H9 (cell line): ENCODE results near the gene DNTT. TPM values are rescaled to one million over a fixed set of nuclear protein-coding genes. Genes with fewer than 3 reads are reported as not detected.

Experiments
- DNase-seq: peaks from one replicate; pipeline ENCODE4 v3.0.0-alpha.2; 2017
- H2AFZ ChIP-seq: one replicate; pipeline ENCODE4 v1.6.1; 2013; ENCODE audit warnings: mild to moderate bottlenecking, low read length, control low read depth, moderate library complexity
- H2AK5ac ChIP-seq: 2 replicates; pipeline ENCODE4 v1.6.1; 2013; ENCODE audit warnings: low read length, control low read depth, mixed read lengths; ENCODE audit not compliant: insufficient read length
- H2BK120ac ChIP-seq: one replicate; pipeline ENCODE4 v1.6.1; 2013; ENCODE audit warnings: low read depth, mild to moderate bottlenecking, low read length, control low read depth, inconsistent platforms; ENCODE audit not compliant: poor library complexity, severe bottlenecking
- H2BK12ac ChIP-seq: 2 replicates; pipeline ENCODE4 v1.6.1; 2013; ENCODE audit warnings: low read length, control low read depth, mixed read lengths, low read depth; ENCODE audit not compliant: insufficient read length
- H2BK15ac ChIP-seq: 2 replicates; pipeline ENCODE4 v1.6.1; 2013; ENCODE audit warnings: low read depth, low read length, control low read depth
- H2BK20ac ChIP-seq: one replicate; pipeline ENCODE4 v1.6.1; 2013; ENCODE audit warnings: low read depth, mild to moderate bottlenecking, low read length, control low read depth, inconsistent platforms; ENCODE audit not compliant: poor library complexity, severe bottlenecking
- H2BK5ac ChIP-seq: 2 replicates; pipeline ENCODE4 v1.6.1; 2013; ENCODE audit warnings: low read length, control low read depth, mixed read lengths; ENCODE audit not compliant: insufficient read length
- H3K14ac ChIP-seq: 2 replicates; pipeline ENCODE4 v1.6.1; 2013; ENCODE audit warnings: low read length, control low read depth; ENCODE audit not compliant: insufficient read depth
- H3K18ac ChIP-seq: 2 replicates; pipeline ENCODE4 v1.6.1; 2013; ENCODE audit warnings: low read depth, mild to moderate bottlenecking, mixed read lengths, low read length, control low read depth; ENCODE audit not compliant: insufficient read length
- H3K23ac ChIP-seq: 2 replicates; pipeline ENCODE4 v1.6.1; 2013; ENCODE audit warnings: low read length, control low read depth, mixed read lengths, low read depth; ENCODE audit not compliant: insufficient read length
- H3K23me2 ChIP-seq: 2 replicates; pipeline ENCODE4 v1.6.1; 2013; ENCODE audit warnings: low read depth, mild to moderate bottlenecking, mixed read lengths, low read length, control low read depth; ENCODE audit not compliant: insufficient read length, poor library complexity, severe bottlenecking
- H3K27ac ChIP-seq: 2 replicates; pipeline ENCODE4 v1.5.1; 2013; ENCODE audit warnings: low read length, control low read depth, mixed read lengths, low read depth; ENCODE audit not compliant: insufficient read length
- H3K27me3 ChIP-seq: 2 replicates; pipeline ENCODE4 v1.6.1; 2013; ENCODE audit warnings: low read length, control low read depth, inconsistent platforms; ENCODE audit not compliant: insufficient read depth
- H3K4ac ChIP-seq: 2 replicates; pipeline ENCODE4 v1.6.1; 2013; ENCODE audit warnings: low read depth, mild to moderate bottlenecking, control low read depth, inconsistent platforms, low read length, moderate library complexity
- H3K4me1 ChIP-seq: 2 replicates; pipeline ENCODE4 v1.6.1; 2013; ENCODE audit warnings: low read length, control low read depth, inconsistent platforms; ENCODE audit not compliant: insufficient read depth
- H3K4me2 ChIP-seq: 2 replicates; pipeline ENCODE4 v1.6.1; 2013; ENCODE audit warnings: low read length, control low read depth, mixed read lengths; ENCODE audit not compliant: insufficient read length, insufficient read depth
- H3K56ac ChIP-seq: 2 replicates; pipeline ENCODE4 v1.6.1; 2013; ENCODE audit warnings: low read depth, mild to moderate bottlenecking, mixed read lengths, low read length, control low read depth; ENCODE audit not compliant: insufficient read length
- H3K79me1 ChIP-seq: 2 replicates; pipeline ENCODE4 v1.6.1; 2013; ENCODE audit warnings: low read depth, mild to moderate bottlenecking, moderate library complexity, low read length, control low read depth, inconsistent platforms; ENCODE audit not compliant: insufficient read depth, poor library complexity, severe bottlenecking
- H3K79me2 ChIP-seq: 2 replicates; pipeline ENCODE4 v1.6.1; 2013; ENCODE audit warnings: low read length, control low read depth, inconsistent platforms; ENCODE audit not compliant: insufficient read depth
- H3K9ac ChIP-seq: 2 replicates; pipeline ENCODE4 v1.6.1; 2013; ENCODE audit warnings: low read length, control low read depth, mixed read lengths; ENCODE audit not compliant: insufficient read length; ENCODE audit errors: extremely low read depth
- H3K9me3 ChIP-seq: one replicate; pipeline ENCODE4 v1.6.1; 2013; ENCODE audit warnings: low read depth, low read length, inconsistent platforms; ENCODE audit not compliant: control insufficient read depth
- H3T11ph ChIP-seq: one replicate; pipeline ENCODE4 v1.6.1; 2013; ENCODE audit warnings: mild to moderate bottlenecking, low read length, control low read depth, inconsistent platforms
- H4K20me1 ChIP-seq: one replicate; pipeline ENCODE4 v1.6.1; 2013; ENCODE audit not compliant: control insufficient read depth, insufficient read length, insufficient read depth
- H4K5ac ChIP-seq: 2 replicates; pipeline ENCODE4 v1.6.1; 2013; ENCODE audit warnings: low read depth, mild to moderate bottlenecking, mixed read lengths, low read length, control low read depth; ENCODE audit not compliant: insufficient read length
- H4K8ac ChIP-seq: replicated peaks from 2 replicates; pipeline ENCODE4 v1.6.1; 2013; ENCODE audit warnings: low read length, control low read depth, mixed read lengths, low read depth; ENCODE audit not compliant: insufficient read length
- H4K91ac ChIP-seq: 2 replicates; pipeline ENCODE4 v1.6.1; 2013; ENCODE audit warnings: low read depth, mild to moderate bottlenecking, moderate library complexity, mixed read lengths, low read length, control low read depth; ENCODE audit not compliant: insufficient read length
- H3K27ac Mint-ChIP-seq, 3 experiments: 2 replicates in 2 of 3; 3 replicates in 1 of 3; pipeline ENCODE4 v1.8.0; 2020 to 2021; ENCODE audit warnings: mixed read lengths in 3 of 3, mild to moderate bottlenecking in 1 of 3, moderate library complexity in 1 of 3
- H3K27me3 Mint-ChIP-seq: 2 replicates; pipeline ENCODE4 v1.8.0; 2021; ENCODE audit warnings: low read depth, mild to moderate bottlenecking, moderate library complexity, mixed read lengths
- H3K36me3 Mint-ChIP-seq, 3 experiments: 2 replicates in 2 of 3; 3 replicates in 1 of 3; pipeline ENCODE4 v1.8.0; 2020 to 2021; ENCODE audit warnings: low read depth in 3 of 3, mixed read lengths in 3 of 3; ENCODE audit not compliant: insufficient read depth in 1 of 3
- H3K4me1 Mint-ChIP-seq, 2 experiments: 2 replicates each; pipeline ENCODE4 v1.8.0; 2020; ENCODE audit warnings: mixed read lengths in 2 of 2
- H3K4me3 Mint-ChIP-seq, 2 experiments: 2 replicates in 1 of 2; 3 replicates in 1 of 2; pipeline ENCODE4 v1.8.0; 2020 to 2021; ENCODE audit warnings: mild to moderate bottlenecking in 2 of 2, mixed read lengths in 2 of 2, moderate library complexity in 1 of 2
- H3K9me3 Mint-ChIP-seq, 2 experiments: 2 replicates in 1 of 2; 3 replicates in 1 of 2; pipeline ENCODE4 v1.8.0; 2020; ENCODE audit warnings: mild to moderate bottlenecking in 2 of 2, mixed read lengths in 2 of 2, moderate library complexity in 1 of 2
- WGBS: extraction: QIAGEN DNeasy Blood & Tissue Kit; methylation state at CpG from one replicate; pipeline ENCODE4 v1.1.7; 2013; ENCODE audit warnings: missing lambda C conversion rate, low lambda C conversion rate, mixed read lengths; ENCODE audit not compliant: insufficient read length; ENCODE audit errors: extremely low coverage; 5-methylcytosine and 5-hydroxymethylcytosine counted together
- total RNA-seq: library from RNA; stranded (reverse); gene quantifications from 2 replicates; pipeline ENCODE4 v1.2.1, GENCODE V29; 2021
- TF ChIP-seq, protein P1 (sequence below): fragments of 200-600 bp; sonication (generic); conservative IDR thresholded peaks from 3 replicates; pipeline ENCODE4 v1.8.0; 2021; ENCODE audit warnings: antibody characterized with exemption, mild to moderate bottlenecking

Gene DNTT
- total RNA-seq, 1 experiment from 2014 or later, result not detected

DNA sequence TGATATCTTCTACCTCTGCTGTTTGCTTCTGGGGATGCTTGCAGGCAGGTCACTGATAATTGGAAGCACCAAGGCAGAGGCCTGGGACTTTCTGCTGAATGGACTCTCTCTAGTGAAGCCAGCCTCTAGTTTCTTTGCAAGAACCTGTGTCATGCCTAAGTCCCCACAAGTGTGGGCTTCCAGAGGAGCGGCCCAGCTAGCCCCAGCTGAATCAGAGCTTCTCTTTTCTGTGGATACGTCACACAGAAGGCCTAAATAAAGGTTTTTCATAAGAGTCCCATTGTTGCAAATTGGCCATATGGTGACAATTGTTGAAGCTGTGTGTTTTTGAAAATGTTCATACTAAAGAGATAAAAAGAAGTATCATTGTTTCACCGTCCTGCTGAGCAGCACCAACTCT, 61.3 kb downstream of the DNTT start:
- H3K27me3 Mint-ChIP-seq, result no peaks in the 10 kb centered on the region; the same call in 1 of the 2 replicates

More for the DNA sequence above, 61.3 kb downstream of the DNTT start:
- Histone ChIP-seq H2BK20ac (no peak overlapping the region), H2AK5ac (no peak overlapping the region), H3K56ac (no peak overlapping the region), H2BK12ac (no peak overlapping the region), H3T11ph (no peak overlapping the region), H2AFZ (no peak overlapping the region), H2BK5ac (no peak overlapping the region), H3K14ac (no peak overlapping the region), H4K8ac (no peak overlapping the region), H3K23ac (no peak overlapping the region), H3K23me2 (no peaks in the 10 kb centered on the region), H4K5ac (no peak overlapping the region), H3K9ac (no peak overlapping the region), H3K4me1 (no peaks in the 10 kb centered on the region), H4K20me1 (no peaks in the 10 kb centered on the region), H3K27ac (no peak overlapping the region), H3K79me1 (no peaks in the 10 kb centered on the region), H3K79me2 (no peaks in the 10 kb centered on the region), H3K9me3 (no peaks in the 10 kb centered on the region), H2BK15ac (no peak overlapping the region), H3K18ac (no peak overlapping the region), H3K4ac (no peak overlapping the region), H3K27me3 (no peaks in the 10 kb centered on the region; the same call in 1 of the 2 replicates), H2BK120ac (no peak overlapping the region), H3K4me2 (no peak overlapping the region), H4K91ac (no peak overlapping the region)
- no peak for DNase-seq
- no peaks in the 10 kb centered on the region for H3K36me3 Mint-ChIP-seq
- WGBS, result no CpG with 5 or more reads among the region's 3 CpGs
- no peak overlapping the region for H3K27ac Mint-ChIP-seq
- H3K9me3 Mint-ChIP-seq, result no peaks in the 10 kb centered on the region
- no peak overlapping the region for H3K4me3 Mint-ChIP-seq
- no peaks in the 10 kb centered on the region for H3K4me1 Mint-ChIP-seq
- TF ChIP-seq, protein P1, sequence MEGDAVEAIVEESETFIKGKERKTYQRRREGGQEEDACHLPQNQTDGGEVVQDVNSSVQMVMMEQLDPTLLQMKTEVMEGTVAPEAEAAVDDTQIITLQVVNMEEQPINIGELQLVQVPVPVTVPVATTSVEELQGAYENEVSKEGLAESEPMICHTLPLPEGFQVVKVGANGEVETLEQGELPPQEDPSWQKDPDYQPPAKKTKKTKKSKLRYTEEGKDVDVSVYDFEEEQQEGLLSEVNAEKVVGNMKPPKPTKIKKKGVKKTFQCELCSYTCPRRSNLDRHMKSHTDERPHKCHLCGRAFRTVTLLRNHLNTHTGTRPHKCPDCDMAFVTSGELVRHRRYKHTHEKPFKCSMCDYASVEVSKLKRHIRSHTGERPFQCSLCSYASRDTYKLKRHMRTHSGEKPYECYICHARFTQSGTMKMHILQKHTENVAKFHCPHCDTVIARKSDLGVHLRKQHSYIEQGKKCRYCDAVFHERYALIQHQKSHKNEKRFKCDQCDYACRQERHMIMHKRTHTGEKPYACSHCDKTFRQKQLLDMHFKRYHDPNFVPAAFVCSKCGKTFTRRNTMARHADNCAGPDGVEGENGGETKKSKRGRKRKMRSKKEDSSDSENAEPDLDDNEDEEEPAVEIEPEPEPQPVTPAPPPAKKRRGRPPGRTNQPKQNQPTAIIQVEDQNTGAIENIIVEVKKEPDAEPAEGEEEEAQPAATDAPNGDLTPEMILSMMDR, result no peak
